Activated B cell treated with CpG ODN at 0.5 μM for 24 hours (primary cell): ENCODE measurements around the gene PLEKHA1. TPM values are rescaled to one million over a fixed set of nuclear protein-coding genes. Genes with fewer than 3 reads are reported as not detected.
A peak's percentile ranks its signal among the peaks of the same experiment; 100 is the strongest.

Source experiments
- ATAC-seq: fragments of 200-7000 bp; cut with Tn5 transposase; one replicate; pipeline ENCODE4 v1.10.0; 2021; ENCODE audit warnings: low read depth, mild to moderate bottlenecking, moderate library complexity
- CTCF ChIA-PET: fragments of 350-600 bp; sonication (Branson Sonifier 250); formaldehyde crosslinking; loops from one replicate; lab custom pipeline; 2021; ENCODE audit warnings: antibody characterized with exemption; lab: Charles Lee
- POLR2A ChIA-PET: fragments of 350-600 bp; sonication (Branson Sonifier 250); formaldehyde crosslinking; loops from one replicate; lab custom pipeline; 2021; ENCODE audit warnings: antibody characterized with exemption; lab: Charles Lee
- DNase-seq: peaks from one replicate; pipeline ENCODE4 v3.0.0; 2022
- H3K27ac Mint-ChIP-seq: one replicate; pipeline ENCODE4 v1.8.0; 2020; ENCODE audit warnings: mixed read lengths
- H3K27me3 Mint-ChIP-seq: one replicate; pipeline ENCODE4 v1.8.0; 2021; ENCODE audit warnings: mixed read lengths
- H3K36me3 Mint-ChIP-seq: one replicate; pipeline ENCODE4 v1.8.0; 2021; ENCODE audit warnings: low read depth, mixed read lengths
- H3K4me1 Mint-ChIP-seq: one replicate; pipeline ENCODE4 v1.8.0; 2021; ENCODE audit warnings: mixed read lengths
- H3K4me3 Mint-ChIP-seq: one replicate; pipeline ENCODE4 v1.8.0; 2020; ENCODE audit warnings: mild to moderate bottlenecking, mixed read lengths
- H3K9me3 Mint-ChIP-seq: one replicate; pipeline ENCODE4 v1.8.0; 2020; ENCODE audit warnings: mixed read lengths
- CTCF ChIP-seq: fragments of 200-600 bp; IDR thresholded peaks from one replicate; pipeline ENCODE4 v1.8.0; 2022; ENCODE audit warnings: antibody characterized with exemption, mild to moderate bottlenecking
- intact Hi-C: fragments of 100-400 bp; cut with micrococcal nuclease; formaldehyde crosslinking; loops from one replicate; pipeline ENCODE4 v1.15.1; 2024
- total RNA-seq: library from RNA; stranded (reverse); gene quantifications from 2 replicates; pipeline ENCODE4 v1.2.3, GENCODE V29; 2022

Gene PLEKHA1
- total RNA-seq, 1 donor from 2014 or later: 12.8 TPM

GRCh38 chr10:122421054-122421625 lies 46.6 kb downstream of the PLEKHA1 start:
- Mint-ChIP-seq H3K4me3 (peak overlapping the region; percentile 28), H3K4me1 (peaks cover 70% of the 10 kb centered on the region), H3K27ac (peak overlapping the region; percentile 72), H3K9me3 (peaks cover 2% of the 10 kb centered on the region), H3K27me3 (no peaks in the 10 kb centered on the region), H3K36me3 (peaks cover 48% of the 10 kb centered on the region)
- intact Hi-C loops: no loop called here
- ATAC-seq: no peak
- ChIA-PET POLR2A (no interaction called here), CTCF (no interaction called here)
- no peak for DNase-seq
- no peak for TF ChIP-seq CTCF

GRCh38 chr10:122421742-122422141 lies 47.2 kb downstream of the PLEKHA1 start:
- POLR2A ChIA-PET: no interaction called here
- no peak for TF ChIP-seq CTCF
- peaks cover 2% of the 10 kb centered on the region for H3K9me3 Mint-ChIP-seq

GRCh38 chr10:122422266-122422989 lies 47.9 kb downstream of the PLEKHA1 start:
- Mint-ChIP-seq H3K36me3 (peaks cover 51% of the 10 kb centered on the region), H3K27ac (peak overlapping the region; percentile 76), H3K9me3 (no peaks in the 10 kb centered on the region), H3K4me3 (peak overlapping the region; percentile 12), H3K4me1 (peaks cover 68% of the 10 kb centered on the region), H3K27me3 (no peaks in the 10 kb centered on the region)
- intact Hi-C loops: no loop called here
- ChIA-PET POLR2A (no interaction called here), CTCF (no interaction called here)
- ATAC-seq (peak; percentile 18), DNase-seq (no peak)
- no peak for TF ChIP-seq CTCF

More at GRCh38 chr10:122421742-122422141, 47.2 kb downstream of the PLEKHA1 start:
- DNase-seq (no peak), ATAC-seq (no peak)
- peaks cover 46% of the 10 kb centered on the region for H3K36me3 Mint-ChIP-seq
- peak overlapping the region; percentile 69 for H3K27ac Mint-ChIP-seq
- CTCF ChIA-PET: no interaction called here
- H3K4me3 Mint-ChIP-seq: no peak overlapping the region
- H3K4me1 Mint-ChIP-seq: peaks cover 68% of the 10 kb centered on the region
- H3K27me3 Mint-ChIP-seq: no peaks in the 10 kb centered on the region
- intact Hi-C loops: no loop called here

- no peak overlapping the region for H3K27ac Mint-ChIP-seq
- peaks cover 67% of the 10 kb centered on the region for H3K4me1 Mint-ChIP-seq
These were observed 49.6 kb downstream of the PLEKHA1 start for GRCh38 chr10:122424059-122424458.

More at GRCh38 chr10:122424059-122424458, 49.6 kb downstream of the PLEKHA1 start:
- POLR2A ChIA-PET: no interaction called here
- CTCF ChIA-PET: interaction anchor here (1.0 kb wide), 1 partner anchor 10 kb away, joined by 4 read pairs; no protein-coding TSS in a partner anchor
- no peak for TF ChIP-seq CTCF
- Mint-ChIP-seq H3K27me3 (no peaks in the 10 kb centered on the region), H3K9me3 (no peaks in the 10 kb centered on the region), H3K4me3 (no peak overlapping the region), H3K36me3 (peaks cover 50% of the 10 kb centered on the region)
- DNase-seq: no peak
- intact Hi-C loops: no loop called here
- no peak for ATAC-seq
